Measurements from ENCODE around the gene ASPRV1. TPM values are rescaled to one million over a fixed set of nuclear protein-coding genes. Genes with fewer than 3 reads are reported as not detected.

ASPRV1 gene
- total RNA-seq, 1 donor from 2014 or later = 0.80 TPM

Other genes with a start within 250 kb of the ASPRV1 start
- gene ANXA4, start 219.5 kb downstream of the ASPRV1 start, total RNA-seq = 18.1 and 28.5 TPM in 2 replicates
- gene GMCL1, start 132.0 kb downstream of the ASPRV1 start, total RNA-seq = 9.7 and 13.6 TPM in 2 replicates
- 113 and 116 TPM in 2 replicates for gene SNRNP27, start 67.7 kb downstream of the ASPRV1 start, total RNA-seq
- 3.6 and 3.9 TPM in 2 replicates for gene MXD1, start 46.5 kb downstream of the ASPRV1 start, total RNA-seq
- gene PCBP1, start 125.8 kb upstream of the ASPRV1 start, total RNA-seq = 58.6 and 60.0 TPM in 2 replicates
- 13.2 and 23.6 TPM in 2 replicates for gene C2orf42, start 229.4 kb upstream of the ASPRV1 start, total RNA-seq

Measured in myocyte (in vitro differentiated cells).